ENCODE data around the gene IL12RB1. TPM values are rescaled to one million over a fixed set of nuclear protein-coding genes. Genes with fewer than 3 reads are reported as not detected.

The IL12RB1 gene
- total and polyA plus RNA-seq, 2 of the 13 experiments (the other 11 are each of a cell fraction or from before 2014, with no cell fraction given) = 0.03 to 0.04 TPM

- TF ChIP-seq FOXJ3 (CRISPR knock-in tag; IDR thresholded peaks at IDR 0.05; ENCODE audit: borderline replicate concordance) (no peak), SMARCC2 (IDR thresholded peaks at IDR 0.05) (no peak), DNMT3B (CRISPR knock-in tag; conservative IDR thresholded peaks at IDR 0.05) (no peak), ZNF20 (CRISPR knock-in tag; IDR thresholded peaks at IDR 0.05) (no peak), SNAPC5 (CRISPR knock-in tag; IDR thresholded peaks at IDR 0.05; ENCODE audit: borderline replicate concordance) (no peak), ZBTB1 (CRISPR knock-in tag; IDR thresholded peaks at IDR 0.05; ENCODE audit: borderline replicate concordance) (no peak), ZNF569 (CRISPR knock-in tag; IDR thresholded peaks at IDR 0.05; ENCODE audit: borderline replicate concordance) (no peak), GZF1 (CRISPR knock-in tag; IDR thresholded peaks at IDR 0.05) (no peak), ZNF768 (CRISPR knock-in tag; IDR thresholded peaks at IDR 0.05) (no peak), MEIS2 (CRISPR knock-in tag; IDR thresholded peaks at IDR 0.05) (no peak), RAD21 (CRISPR knock-in tag; IDR thresholded peaks at IDR 0.05) (peak; percentile 31; the same call in 1 of the 2 replicates), HCFC1 (IDR thresholded peaks at IDR 0.05; ENCODE audit: low read depth, low read length) (no peak)
- TF ChIP-seq, protein P1, sequence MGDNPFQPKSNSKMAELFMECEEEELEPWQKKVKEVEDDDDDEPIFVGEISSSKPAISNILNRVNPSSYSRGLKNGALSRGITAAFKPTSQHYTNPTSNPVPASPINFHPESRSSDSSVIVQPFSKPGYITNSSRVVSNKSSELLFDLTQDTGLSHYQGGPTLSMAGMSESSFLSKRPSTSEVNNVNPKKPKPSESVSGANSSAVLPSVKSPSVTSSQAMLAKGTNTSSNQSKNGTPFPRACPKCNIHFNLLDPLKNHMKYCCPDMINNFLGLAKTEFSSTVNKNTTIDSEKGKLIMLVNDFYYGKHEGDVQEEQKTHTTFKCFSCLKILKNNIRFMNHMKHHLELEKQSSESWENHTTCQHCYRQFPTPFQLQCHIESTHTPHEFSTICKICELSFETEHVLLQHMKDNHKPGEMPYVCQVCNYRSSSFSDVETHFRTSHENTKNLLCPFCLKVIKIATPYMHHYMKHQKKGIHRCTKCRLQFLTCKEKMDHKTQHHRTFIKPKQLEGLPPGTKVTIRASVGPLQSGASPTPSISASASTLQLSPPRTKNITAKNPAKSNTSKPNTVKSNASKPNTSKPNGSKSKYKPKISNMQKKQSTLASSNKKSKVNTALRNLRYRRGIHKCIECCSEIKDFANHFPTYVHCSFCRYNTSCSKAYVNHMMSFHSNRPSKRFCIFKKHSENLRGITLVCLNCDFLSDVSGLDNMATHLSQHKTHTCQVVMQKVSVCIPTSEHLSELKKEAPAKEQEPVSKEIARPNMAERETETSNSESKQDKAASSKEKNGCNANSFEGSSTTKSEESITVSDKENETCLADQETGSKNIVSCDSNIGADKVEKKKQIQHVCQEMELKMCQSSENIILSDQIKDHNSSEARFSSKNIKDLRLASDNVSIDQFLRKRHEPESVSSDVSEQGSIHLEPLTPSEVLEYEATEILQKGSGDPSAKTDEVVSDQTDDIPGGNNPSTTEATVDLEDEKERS (CRISPR knock-in tag; IDR thresholded peaks at IDR 0.05) = no peak
- TF ChIP-seq, protein P2, sequence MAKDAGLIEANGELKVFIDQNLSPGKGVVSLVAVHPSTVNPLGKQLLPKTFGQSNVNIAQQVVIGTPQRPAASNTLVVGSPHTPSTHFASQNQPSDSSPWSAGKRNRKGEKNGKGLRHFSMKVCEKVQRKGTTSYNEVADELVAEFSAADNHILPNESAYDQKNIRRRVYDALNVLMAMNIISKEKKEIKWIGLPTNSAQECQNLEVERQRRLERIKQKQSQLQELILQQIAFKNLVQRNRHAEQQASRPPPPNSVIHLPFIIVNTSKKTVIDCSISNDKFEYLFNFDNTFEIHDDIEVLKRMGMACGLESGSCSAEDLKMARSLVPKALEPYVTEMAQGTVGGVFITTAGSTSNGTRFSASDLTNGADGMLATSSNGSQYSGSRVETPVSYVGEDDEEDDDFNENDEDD (CRISPR knock-in tag; IDR thresholded peaks at IDR 0.05; ENCODE audit: borderline replicate concordance) = peak; percentile 14; the same call in 1 of the 2 replicates
- TF ChIP-seq, protein P3, sequence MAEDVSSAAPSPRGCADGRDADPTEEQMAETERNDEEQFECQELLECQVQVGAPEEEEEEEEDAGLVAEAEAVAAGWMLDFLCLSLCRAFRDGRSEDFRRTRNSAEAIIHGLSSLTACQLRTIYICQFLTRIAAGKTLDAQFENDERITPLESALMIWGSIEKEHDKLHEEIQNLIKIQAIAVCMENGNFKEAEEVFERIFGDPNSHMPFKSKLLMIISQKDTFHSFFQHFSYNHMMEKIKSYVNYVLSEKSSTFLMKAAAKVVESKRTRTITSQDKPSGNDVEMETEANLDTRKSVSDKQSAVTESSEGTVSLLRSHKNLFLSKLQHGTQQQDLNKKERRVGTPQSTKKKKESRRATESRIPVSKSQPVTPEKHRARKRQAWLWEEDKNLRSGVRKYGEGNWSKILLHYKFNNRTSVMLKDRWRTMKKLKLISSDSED (CRISPR knock-in tag; IDR thresholded peaks at IDR 0.05) = no peak
- TF ChIP-seq, protein P4, sequence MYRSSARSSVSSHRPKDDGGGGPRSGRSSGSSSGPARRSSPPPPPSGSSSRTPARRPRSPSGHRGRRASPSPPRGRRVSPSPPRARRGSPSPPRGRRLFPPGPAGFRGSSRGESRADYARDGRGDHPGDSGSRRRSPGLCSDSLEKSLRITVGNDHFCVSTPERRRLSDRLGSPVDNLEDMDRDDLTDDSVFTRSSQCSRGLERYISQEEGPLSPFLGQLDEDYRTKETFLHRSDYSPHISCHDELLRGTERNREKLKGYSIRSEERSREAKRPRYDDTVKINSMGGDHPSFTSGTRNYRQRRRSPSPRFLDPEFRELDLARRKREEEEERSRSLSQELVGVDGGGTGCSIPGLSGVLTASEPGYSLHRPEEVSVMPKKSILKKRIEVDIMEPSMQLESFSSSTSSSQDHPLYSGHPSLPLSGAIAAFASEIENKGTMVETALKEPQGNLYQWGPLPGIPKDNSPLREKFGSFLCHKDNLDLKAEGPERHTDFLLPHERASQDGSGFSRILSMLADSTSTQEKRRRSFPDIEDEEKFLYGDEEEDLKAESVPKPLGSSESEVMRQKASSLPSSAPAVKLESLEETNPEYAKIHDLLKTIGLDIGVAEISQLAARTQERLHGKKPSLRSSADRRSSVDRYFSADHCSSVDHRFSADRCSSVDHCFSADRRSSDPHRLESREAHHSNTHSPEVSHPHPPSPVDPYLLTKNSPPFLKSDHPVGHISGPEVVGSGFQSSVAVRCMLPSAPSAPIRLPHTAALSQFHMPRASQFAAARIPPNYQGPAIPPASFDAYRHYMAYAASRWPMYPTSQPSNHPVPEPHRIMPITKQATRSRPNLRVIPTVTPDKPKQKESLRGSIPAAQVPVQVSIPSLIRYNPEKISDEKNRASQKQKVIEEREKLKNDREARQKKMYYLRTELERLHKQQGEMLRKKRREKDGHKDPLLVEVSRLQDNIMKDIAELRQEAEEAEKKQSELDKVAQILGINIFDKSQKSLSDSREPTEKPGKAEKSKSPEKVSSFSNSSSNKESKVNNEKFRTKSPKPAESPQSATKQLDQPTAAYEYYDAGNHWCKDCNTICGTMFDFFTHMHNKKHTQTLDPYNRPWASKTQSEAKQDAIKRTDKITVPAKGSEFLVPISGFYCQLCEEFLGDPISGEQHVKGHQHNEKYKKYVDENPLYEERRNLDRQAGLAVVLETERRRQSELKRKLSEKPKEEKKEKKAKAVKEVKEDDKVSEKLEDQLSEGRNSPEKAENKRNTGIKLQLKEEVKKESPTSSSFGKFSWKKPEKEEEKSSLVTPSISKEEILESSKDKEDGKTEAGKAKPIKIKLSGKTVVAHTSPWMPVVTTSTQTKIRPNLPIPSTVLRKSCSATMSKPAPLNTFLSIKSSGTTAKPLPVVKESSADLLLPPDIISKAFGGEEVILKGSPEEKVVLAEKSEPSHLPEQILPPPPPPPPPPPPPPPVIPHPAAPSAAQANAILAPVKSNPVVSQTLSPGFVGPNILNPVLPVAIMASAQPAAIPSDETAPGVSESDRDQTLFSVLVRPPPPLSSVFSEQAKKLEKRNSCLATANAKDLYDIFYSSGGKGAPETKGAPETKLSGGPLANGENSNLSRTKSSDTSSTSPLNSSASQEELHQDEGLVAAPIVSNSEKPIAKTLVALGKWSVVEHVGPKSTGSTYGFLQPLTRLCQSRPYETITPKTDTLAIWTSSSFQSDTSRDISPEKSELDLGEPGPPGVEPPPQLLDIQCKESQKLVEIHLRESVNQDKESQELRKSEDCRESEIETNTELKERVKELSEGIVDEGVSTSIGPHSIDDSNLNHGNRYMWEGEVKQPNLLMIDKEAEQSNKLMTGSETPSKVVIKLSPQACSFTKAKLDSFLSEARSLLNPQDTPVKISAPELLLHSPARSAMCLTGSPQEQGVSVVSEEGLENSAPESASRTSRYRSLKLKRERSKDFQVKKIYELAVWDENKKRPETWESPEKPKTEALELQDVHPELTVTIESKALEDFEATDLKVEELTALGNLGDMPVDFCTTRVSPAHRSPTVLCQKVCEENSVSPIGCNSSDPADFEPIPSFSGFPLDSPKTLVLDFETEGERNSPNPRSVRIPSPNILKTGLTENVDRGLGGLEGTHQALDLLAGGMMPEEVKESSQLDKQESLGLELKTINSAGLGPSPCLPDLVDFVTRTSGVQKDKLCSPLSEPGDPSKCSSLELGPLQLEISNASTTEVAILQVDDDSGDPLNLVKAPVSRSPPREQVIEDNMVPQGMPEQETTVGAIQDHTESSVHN (CRISPR knock-in tag; IDR thresholded peaks at IDR 0.05) = no peak
These were observed 31.1 kb upstream of the IL12RB1 start (continued) for GRCh38 chr19:18117692-18118378.
